Muscle layer of colon (tissue), 2 donors: ENCODE results near the gene DTX3.
"Not testable (repeated sequence)": the region's sequence is repeated elsewhere in the genome, so short reads cannot be mapped to it uniquely, and the experiment has no call there.

Source experiments
- H3K27ac ChIP-seq: one replicate; pipeline ENCODE4 v1.7.0; 2013; ENCODE audit warnings: low read depth, mild to moderate bottlenecking, low read length, moderate library complexity
- H3K27me3 ChIP-seq, 2 donors: one replicate each; pipeline ENCODE4 v1.7.0; 2013; ENCODE audit warnings: low read length in 2 of 2, mild to moderate bottlenecking in 2 of 2; ENCODE audit not compliant: insufficient read depth in 2 of 2, control insufficient read depth in 1 of 2
- H3K36me3 ChIP-seq: one replicate; pipeline ENCODE4 v1.7.0; 2013; ENCODE audit warnings: mild to moderate bottlenecking, low read length; ENCODE audit not compliant: insufficient read depth
- H3K4me1 ChIP-seq: one replicate; pipeline ENCODE4 v1.7.0; 2013; ENCODE audit warnings: mild to moderate bottlenecking, low read length; ENCODE audit not compliant: insufficient read depth
- H3K4me3 ChIP-seq, 2 donors: one replicate each; pipeline ENCODE4 v1.7.0; 2013; ENCODE audit warnings: low read length in 2 of 2, low read depth in 1 of 2, mild to moderate bottlenecking in 1 of 2, moderate library complexity in 1 of 2
- H3K9ac ChIP-seq: one replicate; pipeline ENCODE4 v1.7.0; 2013; ENCODE audit warnings: low read length
- H3K9me3 ChIP-seq: one replicate; pipeline ENCODE4 v1.7.0; 2013; ENCODE audit warnings: mild to moderate bottlenecking, low read length
- donor health status: abdominal sarcoma.
- donor health status: Adenocarcinoma of cecum.

The DTX3 gene

DNA sequence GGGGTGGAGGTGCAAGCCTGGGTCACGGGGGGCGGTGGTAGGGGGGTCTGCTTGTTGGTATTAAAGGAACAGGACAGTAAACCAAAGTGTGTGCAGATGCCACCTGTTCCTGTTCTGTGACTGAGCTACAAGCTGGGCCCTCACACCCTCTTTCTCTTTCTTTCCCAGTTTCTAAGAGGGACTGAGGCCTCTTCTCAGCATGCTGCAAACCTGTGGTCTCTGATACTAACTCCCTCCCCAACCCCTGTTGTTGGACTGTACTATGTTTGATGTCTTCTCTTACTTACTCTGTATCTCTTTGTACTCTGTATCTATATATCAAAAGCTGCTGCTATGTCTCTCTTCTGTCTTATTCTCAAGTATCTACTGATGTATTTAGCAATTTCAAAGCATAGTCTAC, 20.6 kb upstream of the DTX3 start:
- Histone ChIP-seq H3K4me1 (no peaks in the 10 kb centered on the region), H3K4me3 (no peak overlapping the region), H3K27me3 (no peaks in the 10 kb centered on the region), H3K36me3 (no peaks in the 10 kb centered on the region), H3K27ac (no peak overlapping the region), H3K9me3 (no peaks in the 10 kb centered on the region), H3K9ac (no peak overlapping the region)

DNA sequence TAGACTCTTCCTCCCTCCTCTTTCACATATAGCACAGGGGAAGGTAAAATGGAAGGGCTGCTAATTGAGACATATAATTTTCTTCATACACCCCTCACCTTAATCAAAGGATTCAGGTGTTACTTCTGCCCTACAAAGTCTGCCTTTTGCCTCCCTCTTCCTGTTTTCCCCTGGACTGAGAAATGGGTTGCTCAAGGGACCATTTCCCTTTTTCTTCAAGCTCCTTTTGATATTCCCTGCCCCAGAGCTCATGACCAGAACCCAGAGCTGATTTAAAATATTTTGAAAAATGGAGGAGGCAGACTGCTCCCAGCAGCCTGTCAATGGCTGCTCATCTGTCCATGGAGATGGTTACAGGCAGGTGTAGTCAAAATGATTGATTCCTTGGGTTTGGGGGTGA, 19.9 kb upstream of the DTX3 start:
- Histone ChIP-seq H3K27ac (no peak overlapping the region), H3K9me3 (no peaks in the 10 kb centered on the region), H3K4me3 (no peak overlapping the region), H3K27me3 (no peaks in the 10 kb centered on the region), H3K36me3 (no peaks in the 10 kb centered on the region), H3K4me1 (no peaks in the 10 kb centered on the region), H3K9ac (no peak overlapping the region)

DNA sequence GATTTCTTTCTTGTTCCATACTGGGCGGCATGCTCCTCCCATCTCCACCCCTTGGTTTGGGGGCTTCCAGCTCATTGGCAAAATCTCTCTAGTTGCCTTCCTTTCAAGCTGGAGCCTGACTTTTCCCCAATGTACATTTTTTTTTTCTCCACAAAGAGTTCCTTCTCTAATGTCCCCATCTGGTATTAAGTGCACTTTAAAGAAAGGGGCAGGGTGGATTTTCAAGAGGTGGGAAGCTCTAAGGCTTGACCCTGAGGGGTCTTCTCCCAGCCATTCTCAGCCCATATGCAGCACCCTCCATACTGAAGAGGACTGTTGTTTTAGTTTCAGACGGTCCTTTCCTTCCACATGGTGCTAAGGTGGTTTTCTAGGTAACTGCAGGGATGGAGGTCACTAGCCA, 19.5 kb upstream of the DTX3 start:
- no peaks in the 10 kb centered on the region for H3K36me3 ChIP-seq
- no peak overlapping the region for H3K4me3 ChIP-seq
- H3K4me1 ChIP-seq = no peaks in the 10 kb centered on the region
- no peak overlapping the region for H3K27ac ChIP-seq
- no peak overlapping the region for H3K9ac ChIP-seq
- H3K27me3 ChIP-seq = no peaks in the 10 kb centered on the region
- H3K9me3 ChIP-seq = no peaks in the 10 kb centered on the region

GRCh38 chr12:57586128-57586527, 18.5 kb upstream of the DTX3 start:
- Histone ChIP-seq H3K9ac (no peak overlapping the region), H3K9me3 (no peaks in the 10 kb centered on the region), H3K27ac (no peak overlapping the region), H3K4me3 (no peak overlapping the region), H3K36me3 (no peaks in the 10 kb centered on the region), H3K4me1 (peaks cover 6% of the 10 kb centered on the region), H3K27me3 (no peaks in the 10 kb centered on the region)

DNA sequence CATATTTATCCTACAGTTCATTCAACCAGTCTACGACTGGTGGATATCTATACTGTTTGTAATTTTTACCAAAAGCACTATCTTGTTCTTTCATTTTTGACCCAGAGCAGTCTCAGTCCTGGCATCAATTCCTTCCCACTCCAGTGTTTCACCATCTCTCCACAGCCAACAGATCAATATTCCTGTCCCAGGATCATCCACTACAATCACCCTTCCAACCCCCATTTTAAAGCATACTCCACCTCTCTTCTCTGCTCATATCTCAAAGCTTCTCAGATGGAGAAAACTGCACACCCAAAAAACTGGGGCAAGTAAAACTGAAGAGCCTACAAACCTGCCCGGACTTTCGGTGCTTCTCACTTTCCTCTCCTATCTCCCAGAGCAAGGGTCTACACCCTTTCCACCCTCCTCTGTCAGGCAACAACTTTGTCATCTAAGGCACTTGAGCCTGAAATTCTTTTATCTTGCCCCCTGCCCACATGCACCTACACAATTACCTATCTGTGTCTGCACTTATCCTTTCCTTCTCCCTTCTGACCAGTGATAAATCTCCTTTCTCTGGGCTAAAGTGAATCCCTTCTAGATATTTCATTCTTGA, 17.7 kb upstream of the DTX3 start:
- H3K27ac ChIP-seq = no peak overlapping the region
- no peak overlapping the region for H3K9ac ChIP-seq
- H3K4me3 ChIP-seq = no peak overlapping the region
- H3K27me3 ChIP-seq = no peaks in the 10 kb centered on the region
- H3K36me3 ChIP-seq = no peaks in the 10 kb centered on the region
- no peaks in the 10 kb centered on the region for H3K9me3 ChIP-seq
- peaks cover 11% of the 10 kb centered on the region for H3K4me1 ChIP-seq

DNA sequence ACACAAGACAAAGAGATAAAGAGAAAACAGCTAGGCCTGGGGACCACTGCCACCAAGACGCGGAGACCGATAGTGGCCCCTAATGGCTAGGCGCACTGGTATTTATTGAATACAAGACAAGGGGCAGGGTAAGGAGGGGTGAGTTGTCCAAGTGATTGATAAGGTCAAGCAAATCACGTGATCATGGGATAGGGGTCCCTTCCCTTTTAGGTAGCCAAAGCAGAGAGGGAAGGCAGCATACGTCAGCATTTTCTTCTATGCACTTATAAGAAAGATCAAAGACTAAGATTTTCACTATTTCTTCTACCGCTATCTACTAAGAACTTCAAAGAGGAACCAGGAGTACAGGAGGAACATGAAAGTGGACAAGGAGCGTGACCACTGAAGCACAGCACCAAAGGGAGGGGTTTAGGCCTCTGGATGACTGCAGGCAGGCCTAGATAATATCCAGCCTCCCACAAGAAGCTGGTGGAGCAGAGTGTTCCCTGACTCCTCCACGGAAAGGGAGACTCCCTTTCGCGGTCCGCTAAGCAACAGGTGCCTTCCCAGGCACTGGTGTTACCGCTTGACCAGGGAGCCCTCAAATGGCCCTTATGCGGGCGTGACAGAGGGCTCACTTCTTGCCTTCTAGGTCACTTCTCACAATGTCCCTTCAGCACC, 15.5 kb upstream of the DTX3 start:
- not testable (repeated sequence) for H3K9me3 ChIP-seq, H3K27ac ChIP-seq, H3K9ac ChIP-seq, H3K4me3 ChIP-seq, H3K27me3 ChIP-seq, H3K36me3 ChIP-seq
- H3K4me1 ChIP-seq = peaks cover 14% of the 10 kb centered on the region

DNA sequence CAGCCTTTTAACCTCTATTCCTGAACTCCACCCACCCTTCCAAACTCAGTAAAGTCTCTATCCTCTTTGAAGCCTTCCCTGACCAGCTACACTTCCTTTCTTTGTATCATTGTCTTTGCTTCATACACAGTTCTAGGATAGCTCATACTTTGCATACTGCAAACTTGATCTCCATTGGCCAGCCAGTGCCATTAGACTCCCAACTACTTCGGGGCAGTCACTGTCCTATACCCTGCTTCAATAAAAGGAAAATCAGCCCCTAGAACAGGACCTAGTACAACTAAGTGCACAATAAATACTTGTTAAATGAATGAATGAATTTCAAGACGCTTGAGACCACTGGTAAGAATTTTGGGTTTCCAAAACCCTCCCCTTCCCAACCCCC, 14.2 kb upstream of the DTX3 start:
- Histone ChIP-seq H3K27me3 (no peaks in the 10 kb centered on the region), H3K27ac (peak overlapping the region; percentile 90), H3K4me1 (peaks cover 14% of the 10 kb centered on the region), H3K36me3 (peaks cover 6% of the 10 kb centered on the region), H3K4me3 (peak overlapping the region; percentile 91 to 99), H3K9ac (no peak overlapping the region), H3K9me3 (no peaks in the 10 kb centered on the region)

DNA sequence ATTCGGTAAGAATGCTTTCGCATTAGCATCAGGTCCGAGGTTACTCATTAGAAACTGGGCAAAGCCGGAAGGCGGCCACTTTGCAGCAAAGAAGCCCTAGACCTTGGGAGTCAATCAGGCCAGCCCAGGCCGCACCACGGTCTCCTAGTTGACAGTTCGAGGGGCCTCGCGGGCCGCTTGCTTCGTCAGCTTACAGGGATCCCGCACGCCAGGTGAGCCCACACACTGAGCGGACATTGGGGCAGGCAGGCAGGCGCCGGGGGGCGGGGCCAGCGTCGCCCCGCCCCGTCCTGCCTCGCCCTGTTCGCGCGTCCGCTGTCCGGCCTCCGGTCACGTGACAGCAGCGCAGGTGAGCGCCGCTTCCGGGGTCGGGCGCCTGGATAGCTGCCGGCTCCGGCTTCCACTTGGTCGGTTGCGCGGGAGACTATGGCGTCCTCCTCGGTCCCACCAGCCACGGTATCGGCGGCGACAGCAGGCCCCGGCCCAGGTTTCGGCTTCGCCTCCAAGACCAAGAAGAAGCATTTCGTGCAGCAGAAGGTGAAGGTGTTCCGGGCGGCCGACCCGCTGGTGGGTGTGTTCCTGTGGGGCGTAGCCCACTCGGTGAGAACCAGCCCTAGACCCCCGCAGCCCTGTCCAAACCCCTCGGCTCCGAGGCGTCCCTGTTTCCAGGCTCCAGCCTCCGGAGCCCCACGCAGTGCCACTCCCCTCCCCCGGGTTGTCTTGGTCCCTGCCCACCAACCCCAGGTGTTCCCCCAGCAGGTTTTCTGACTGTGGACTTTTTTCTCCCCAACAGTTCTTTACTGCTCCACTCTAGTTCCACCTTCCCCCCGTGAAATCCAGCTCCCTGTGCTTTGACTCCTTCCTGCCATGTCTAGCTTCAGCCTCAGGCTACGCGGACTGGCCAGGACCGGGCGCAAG, 13.5 kb upstream of the DTX3 start, which contains the start of gene PIP4K2C:
PIP4K2C (plus strand) TSS at position 329 of the 918 bp plus-strand sequence; CDS start at position 427, 98 bp downstream.
- peak within 1 kb of the TSS; percentile 68 for H3K9ac ChIP-seq
- peaks cover 11% of the 10 kb centered on the region for H3K36me3 ChIP-seq
- H3K4me1 ChIP-seq = peaks cover 14% of the 10 kb centered on the region
- peak within 1 kb of the TSS; percentile 91 to 99 for H3K4me3 ChIP-seq
- H3K9me3 ChIP-seq = no peaks in the 10 kb centered on the region
- no peaks in the 10 kb centered on the region for H3K27me3 ChIP-seq
- peak within 1 kb of the TSS; percentile 90 for H3K27ac ChIP-seq

GRCh38 chr12:57591782-57592325, 12.8 kb upstream of the DTX3 start:
- H3K36me3 ChIP-seq = peaks cover 16% of the 10 kb centered on the region
- no peaks in the 10 kb centered on the region for H3K9me3 ChIP-seq
- peak overlapping the region; percentile 68 for H3K9ac ChIP-seq
- peaks cover 14% of the 10 kb centered on the region for H3K4me1 ChIP-seq
- H3K27ac ChIP-seq = peak overlapping the region; percentile 90
- peak overlapping the region; percentile 91 to 99 for H3K4me3 ChIP-seq
- no peaks in the 10 kb centered on the region for H3K27me3 ChIP-seq

- Histone ChIP-seq H3K9ac (no peak overlapping the region), H3K27me3 (no peaks in the 10 kb centered on the region), H3K27ac (no peak overlapping the region), H3K36me3 (peaks cover 21% of the 10 kb centered on the region), H3K9me3 (no peaks in the 10 kb centered on the region), H3K4me3 (no peak overlapping the region), H3K4me1 (peaks cover 14% of the 10 kb centered on the region)
Measured at GRCh38 chr12:57592551-57593165, 12.0 kb upstream of the DTX3 start.

- H3K4me1 ChIP-seq = peaks cover 14% of the 10 kb centered on the region
- peaks cover 21% of the 10 kb centered on the region for H3K36me3 ChIP-seq
- H3K27ac ChIP-seq = no peak overlapping the region
- H3K4me3 ChIP-seq = no peak overlapping the region
- H3K27me3 ChIP-seq = no peaks in the 10 kb centered on the region
- H3K9me3 ChIP-seq = no peaks in the 10 kb centered on the region
- H3K9ac ChIP-seq = no peak overlapping the region
Measured at GRCh38 chr12:57593187-57593586, 11.4 kb upstream of the DTX3 start.
